ENCODE data around the gene GLYAT.
"Not testable (repeated sequence)": the region's sequence is repeated elsewhere in the genome, so short reads cannot be mapped to it uniquely, and the experiment has no call there.

Gene GLYAT

GRCh38 chr11:58685973-58686722 lies 45.6 kb downstream of the GLYAT start:
- H3K27ac Mint-ChIP-seq, result no peak overlapping the region
- H3K27me3 Mint-ChIP-seq, result peaks cover 9 to 30% of the 10 kb centered on the region in 2 donors
- H3K36me3 Mint-ChIP-seq (ENCODE audit: insufficient read depth), result no peaks in the 10 kb centered on the region
- DNase-seq (no peak), ATAC-seq (replicated peaks) (peak; percentile 33)
- H3K4me1 Mint-ChIP-seq (ENCODE audit: low read depth in 2 of 2), result no peaks in the 10 kb centered on the region
- H3K9me3 Mint-ChIP-seq, result no peaks in the 10 kb centered on the region
- no peak overlapping the region for H3K4me3 Mint-ChIP-seq

GRCh38 chr11:58682660-58683059 lies 49.1 kb downstream of the GLYAT start:
- ATAC-seq (replicated peaks); DNase-seq; H3K9me3 Mint-ChIP-seq; H3K36me3 Mint-ChIP-seq (ENCODE audit: insufficient read depth); H3K4me3 Mint-ChIP-seq; H3K4me1 Mint-ChIP-seq (ENCODE audit: low read depth in 2 of 2); H3K27ac Mint-ChIP-seq: not testable (repeated sequence)
- peaks cover 29 to 56% of the 10 kb centered on the region in 2 donors for H3K27me3 Mint-ChIP-seq

- not testable (repeated sequence) for H3K27ac Mint-ChIP-seq; H3K36me3 Mint-ChIP-seq (ENCODE audit: insufficient read depth); H3K4me1 Mint-ChIP-seq (ENCODE audit: low read depth in 2 of 2); H3K4me3 Mint-ChIP-seq; H3K9me3 Mint-ChIP-seq; DNase-seq; ATAC-seq (replicated peaks)
- peaks cover 29 to 44% of the 10 kb centered on the region in 2 donors for H3K27me3 Mint-ChIP-seq
Observed at GRCh38 chr11:58677536-58677935, 54.2 kb downstream of the GLYAT start.

GRCh38 chr11:58676563-58677135 lies 55.1 kb downstream of the GLYAT start:
- Mint-ChIP-seq H3K4me1 (ENCODE audit: low read depth in 2 of 2) (no peaks in the 10 kb centered on the region), H3K9me3 (no peaks in the 10 kb centered on the region), H3K27me3 (peaks cover 25 to 35% of the 10 kb centered on the region in 2 donors), H3K36me3 (ENCODE audit: insufficient read depth) (no peaks in the 10 kb centered on the region), H3K4me3 (no peak overlapping the region), H3K27ac (no peak overlapping the region)
- no peak for DNase-seq
- ATAC-seq (replicated peaks), result no peak

- DNase-seq (peak; percentile 63 to 68 (median 65)), ATAC-seq (replicated peaks) (peak; percentile 76)
- Mint-ChIP-seq H3K36me3 (ENCODE audit: insufficient read depth) (no peaks in the 10 kb centered on the region), H3K27ac (no peak overlapping the region), H3K4me3 (no peak overlapping the region), H3K4me1 (ENCODE audit: low read depth in 2 of 2) (no peaks in the 10 kb centered on the region), H3K27me3 (peaks cover 14 to 24% of the 10 kb centered on the region in 2 donors), H3K9me3 (no peaks in the 10 kb centered on the region)
Observed at GRCh38 chr11:58675334-58676155, 56.2 kb downstream of the GLYAT start.

- no peaks in the 10 kb centered on the region for H3K9me3 Mint-ChIP-seq
- DNase-seq, result no peak
- H3K4me1 Mint-ChIP-seq (ENCODE audit: low read depth in 2 of 2), result no peaks in the 10 kb centered on the region
- no peak overlapping the region for H3K4me3 Mint-ChIP-seq
- H3K36me3 Mint-ChIP-seq (ENCODE audit: insufficient read depth), result no peaks in the 10 kb centered on the region
- H3K27me3 Mint-ChIP-seq, result peaks cover 9 to 15% of the 10 kb centered on the region in 2 donors
- H3K27ac Mint-ChIP-seq, result no peak overlapping the region
- ATAC-seq (replicated peaks), result no peak
Observed at GRCh38 chr11:58674609-58675008, 57.1 kb downstream of the GLYAT start.

GRCh38 chr11:58671983-58672633 lies 59.6 kb downstream of the GLYAT start:
- Mint-ChIP-seq H3K36me3 (ENCODE audit: insufficient read depth) (no peaks in the 10 kb centered on the region), H3K9me3 (no peaks in the 10 kb centered on the region), H3K4me3 (no peak overlapping the region), H3K4me1 (ENCODE audit: low read depth in 2 of 2) (no peaks in the 10 kb centered on the region), H3K27me3 (no peaks in the 10 kb centered on the region), H3K27ac (no peak overlapping the region)
- DNase-seq (no peak), ATAC-seq (replicated peaks) (no peak)

- no peak overlapping the region for H3K27ac Mint-ChIP-seq
- no peaks in the 10 kb centered on the region for H3K9me3 Mint-ChIP-seq
- H3K4me3 Mint-ChIP-seq, result no peak overlapping the region
- ATAC-seq (replicated peaks) (no peak), DNase-seq (no peak)
- no peaks in the 10 kb centered on the region for H3K36me3 Mint-ChIP-seq (ENCODE audit: insufficient read depth)
- peaks cover 36 to 41% of the 10 kb centered on the region in 2 donors for H3K27me3 Mint-ChIP-seq
- H3K4me1 Mint-ChIP-seq (ENCODE audit: low read depth in 2 of 2), result no peaks in the 10 kb centered on the region
Observed at GRCh38 chr11:58659910-58660570, 71.7 kb downstream of the GLYAT start.

GRCh38 chr11:58659404-58659803 lies 72.3 kb downstream of the GLYAT start:
- no peak overlapping the region for H3K4me3 Mint-ChIP-seq
- H3K4me1 Mint-ChIP-seq (ENCODE audit: low read depth in 2 of 2), result peaks cover 1 to 2% of the 10 kb centered on the region in 2 donors
- H3K9me3 Mint-ChIP-seq, result no peaks in the 10 kb centered on the region
- peaks cover 33 to 38% of the 10 kb centered on the region in 2 donors for H3K27me3 Mint-ChIP-seq
- H3K36me3 Mint-ChIP-seq (ENCODE audit: insufficient read depth), result no peaks in the 10 kb centered on the region
- H3K27ac Mint-ChIP-seq, result no peak overlapping the region
- DNase-seq, result no peak
- no peak for ATAC-seq (replicated peaks)
